Omental fat pad (tissue), 4 donors: ENCODE results near the gene SH3RF1. TPM values are rescaled to one million over a fixed set of nuclear protein-coding genes. Genes with fewer than 3 reads are reported as not detected.

ENCODE experiments used
- ATAC-seq: fragments of 150-250 bp; one replicate; pipeline ENCODE4 v1.9.1; 2016; ENCODE audit warnings: mild to moderate bottlenecking, moderate library complexity; ENCODE audit not compliant: low FRiP score
- DNase-seq: peaks from one replicate; pipeline ENCODE4 v3.0.0-alpha.2; 2019; ENCODE audit warnings: low spot score
- CTCF ChIP-seq, 3 donors: fragments of 450-650 bp; IDR thresholded peaks; one replicate each; pipeline ENCODE4 v1.5.1; 2016 to 2017; ENCODE audit warnings: antibody characterized with exemption in 3 of 3, mild to moderate bottlenecking in 3 of 3, moderate library complexity in 2 of 3
- total RNA-seq, 4 donors: library from RNA; depleted of rRNA; stranded (reverse); fragments of >200 nt; gene quantifications; one replicate each; pipeline ENCODE4 v1.1.0, GENCODE V29; 2016

SH3RF1 gene
- total RNA-seq, 4 donors from 2014 or later = 15.9 to 28.5 (median 23.5) TPM

GRCh38 chr4:169236873-169237626 is 33.7 kb downstream of the SH3RF1 start:
- ATAC-seq (peak; percentile 42), DNase-seq (no peak)
- TF ChIP-seq CTCF (IDR thresholded peaks at IDR 0.05) = no peak

- ATAC-seq (no peak), DNase-seq (no peak)
- no peak for TF ChIP-seq CTCF (IDR thresholded peaks at IDR 0.05)
Observed at GRCh38 chr4:169236078-169236477, 34.7 kb downstream of the SH3RF1 start.

- no peak for TF ChIP-seq CTCF (IDR thresholded peaks at IDR 0.05)
- ATAC-seq (no peak), DNase-seq (no peak)
Observed at GRCh38 chr4:169234137-169234855, 36.5 kb downstream of the SH3RF1 start.

- ATAC-seq (no peak), DNase-seq (no peak)
- no peak for TF ChIP-seq CTCF (IDR thresholded peaks at IDR 0.05)
Observed at GRCh38 chr4:169233691-169234090, 37.1 kb downstream of the SH3RF1 start.

- DNase-seq = no peak
- ATAC-seq = no peak
- no peak for TF ChIP-seq CTCF (IDR thresholded peaks at IDR 0.05)
Observed at GRCh38 chr4:169231647-169232262, 39.0 kb downstream of the SH3RF1 start.

- TF ChIP-seq CTCF (IDR thresholded peaks at IDR 0.05) = no peak
- peak; percentile 89 for ATAC-seq
Observed at GRCh38 chr4:169229571-169230028, 41.2 kb downstream of the SH3RF1 start.

More at GRCh38 chr4:169229571-169230028, 41.2 kb downstream of the SH3RF1 start:
- no peak for DNase-seq
